ENCODE results near the gene TRIM40.

The TRIM40 gene

GRCh38 chr6:30195951-30196350 is 60.0 kb downstream of the TRIM40 start:
- TF ChIP-seq ZBTB7A (IDR thresholded peaks at IDR 0.05; ENCODE audit: low read depth): no peak
- TF ChIP-seq EP300 (IDR thresholded peaks at IDR 0.05; ENCODE audit: borderline replicate concordance): no peak
- no peak for TF ChIP-seq CREB1 (IDR thresholded peaks at IDR 0.05; ENCODE audit: low read depth)
- no peak for TF ChIP-seq TCF12 (IDR thresholded peaks at IDR 0.05; ENCODE audit: low read depth)
- TF ChIP-seq MAX (IDR thresholded peaks at IDR 0.05): no peak
- no peak for TF ChIP-seq USF1 (IDR thresholded peaks at IDR 0.05)
- TF ChIP-seq CEBPB (IDR thresholded peaks at IDR 0.05): no peak
- TF ChIP-seq TEAD4 (IDR thresholded peaks at IDR 0.05): no peak
- no peak for TF ChIP-seq YY1 (IDR thresholded peaks at IDR 0.05; ENCODE audit: low read depth)

- TF ChIP-seq USF1 (IDR thresholded peaks at IDR 0.05) (no peak), NFIC (IDR thresholded peaks at IDR 0.05) (no peak), CREB1 (IDR thresholded peaks at IDR 0.05; ENCODE audit: low read depth) (no peak), YY1 (IDR thresholded peaks at IDR 0.05; ENCODE audit: low read depth) (no peak), CEBPB (IDR thresholded peaks at IDR 0.05) (no peak), EP300 (IDR thresholded peaks at IDR 0.05; ENCODE audit: borderline replicate concordance) (no peak), ZBTB7A (IDR thresholded peaks at IDR 0.05; ENCODE audit: low read depth) (no peak), MAX (IDR thresholded peaks at IDR 0.05) (no peak), TCF12 (IDR thresholded peaks at IDR 0.05; ENCODE audit: low read depth) (no peak), TEAD4 (IDR thresholded peaks at IDR 0.05) (no peak), EGR1 (IDR thresholded peaks at IDR 0.05) (no peak), REST (IDR thresholded peaks at IDR 0.05; ENCODE audit: low read depth) (no peak), FOXM1 (IDR thresholded peaks at IDR 0.05; ENCODE audit: borderline replicate concordance, low read depth) (no peak), TAF1 (IDR thresholded peaks at IDR 0.05; ENCODE audit: low read depth) (no peak), RAD21 (IDR thresholded peaks at IDR 0.05; ENCODE audit: low read depth) (no peak)
These were observed 60.4 kb downstream of the TRIM40 start for GRCh38 chr6:30196376-30196775.
